WTC11 (cell line): ENCODE data around the gene LORICRIN.

ENCODE experiments used
- NFATC4 ChIP-seq: fragments of 250-450 bp; sonication (Bioruptor Pico); IDR thresholded peaks from 2 replicates; pipeline ENCODE4 v1.9.0; 2021; ENCODE audit warnings: mild to moderate bottlenecking
- NFYB ChIP-seq: sonication (generic); formaldehyde crosslinking; conservative IDR thresholded peaks from 2 replicates; pipeline ENCODE4 v1.8.0; 2022; ENCODE audit warnings: low read depth, missing genetic modification reagents
- NR2C2 ChIP-seq: sonication (generic); formaldehyde crosslinking; IDR thresholded peaks from 2 replicates; pipeline ENCODE4 v1.8.0; 2022; ENCODE audit warnings: mild to moderate bottlenecking, missing genetic modification reagents
- ZNF121 ChIP-seq: sonication (generic); formaldehyde crosslinking; IDR thresholded peaks from 2 replicates; pipeline ENCODE4 v1.8.0; 2023; ENCODE audit warnings: missing genetic modification reagents
- TF ChIP-seq, protein P1 (sequence below): fragments of 200-600 bp; IDR thresholded peaks from 2 replicates; pipeline ENCODE4 v1.8.0; 2022; ENCODE audit warnings: antibody characterized with exemption
- TF ChIP-seq, protein P2 (sequence below): sonication (generic); formaldehyde crosslinking; IDR thresholded peaks from 2 replicates; pipeline ENCODE4 v1.8.1; 2023; ENCODE audit warnings: mild to moderate bottlenecking, missing genetic modification reagents, moderate library complexity
- TF ChIP-seq, protein P3 (sequence below): sonication (generic); formaldehyde crosslinking; IDR thresholded peaks from 2 replicates; pipeline ENCODE4 v1.8.0; 2022; ENCODE audit warnings: missing genetic modification reagents
- TF ChIP-seq, protein P4 (sequence below): sonication (generic); formaldehyde crosslinking; IDR thresholded peaks from 2 replicates; pipeline ENCODE4 v1.8.0; 2022; ENCODE audit warnings: mild to moderate bottlenecking, missing genetic modification reagents
- TF ChIP-seq, protein P5 (sequence below): sonication (generic); formaldehyde crosslinking; IDR thresholded peaks from 2 replicates; pipeline ENCODE4 v1.8.1; 2023; ENCODE audit warnings: mild to moderate bottlenecking, missing genetic modification reagents
- TF ChIP-seq, protein P6 (sequence below): sonication (generic); formaldehyde crosslinking; conservative IDR thresholded peaks from 2 replicates; pipeline ENCODE4 v1.8.1; 2022; ENCODE audit warnings: mild to moderate bottlenecking, missing genetic modification reagents
- TF ChIP-seq, protein P7 (sequence below): fragments of 250-450 bp; sonication (Bioruptor Pico); IDR thresholded peaks from 2 replicates; pipeline ENCODE4 v2.1.2; 2022; ENCODE audit warnings: mild to moderate bottlenecking, moderate library complexity

DNA sequence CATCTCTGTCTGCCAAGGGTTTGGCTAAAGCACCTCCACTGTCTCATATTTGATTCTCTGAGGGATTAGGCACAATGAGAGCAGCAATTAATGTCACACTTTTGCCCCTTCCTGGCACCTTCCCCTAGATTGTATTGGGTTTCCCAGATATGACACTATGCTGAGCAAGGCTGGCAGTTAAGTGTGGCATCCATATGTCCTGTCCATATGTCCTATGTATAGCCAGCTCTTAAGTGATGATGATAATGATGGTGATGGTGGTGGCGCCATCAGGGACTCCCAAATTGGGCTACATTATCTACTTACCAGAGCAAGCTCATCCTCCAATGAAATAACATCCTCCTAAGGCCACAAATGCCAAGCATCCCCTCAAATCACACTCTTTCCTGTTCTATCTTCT lies 13.5 kb upstream of the LORICRIN start:
- TF ChIP-seq, protein P1, sequence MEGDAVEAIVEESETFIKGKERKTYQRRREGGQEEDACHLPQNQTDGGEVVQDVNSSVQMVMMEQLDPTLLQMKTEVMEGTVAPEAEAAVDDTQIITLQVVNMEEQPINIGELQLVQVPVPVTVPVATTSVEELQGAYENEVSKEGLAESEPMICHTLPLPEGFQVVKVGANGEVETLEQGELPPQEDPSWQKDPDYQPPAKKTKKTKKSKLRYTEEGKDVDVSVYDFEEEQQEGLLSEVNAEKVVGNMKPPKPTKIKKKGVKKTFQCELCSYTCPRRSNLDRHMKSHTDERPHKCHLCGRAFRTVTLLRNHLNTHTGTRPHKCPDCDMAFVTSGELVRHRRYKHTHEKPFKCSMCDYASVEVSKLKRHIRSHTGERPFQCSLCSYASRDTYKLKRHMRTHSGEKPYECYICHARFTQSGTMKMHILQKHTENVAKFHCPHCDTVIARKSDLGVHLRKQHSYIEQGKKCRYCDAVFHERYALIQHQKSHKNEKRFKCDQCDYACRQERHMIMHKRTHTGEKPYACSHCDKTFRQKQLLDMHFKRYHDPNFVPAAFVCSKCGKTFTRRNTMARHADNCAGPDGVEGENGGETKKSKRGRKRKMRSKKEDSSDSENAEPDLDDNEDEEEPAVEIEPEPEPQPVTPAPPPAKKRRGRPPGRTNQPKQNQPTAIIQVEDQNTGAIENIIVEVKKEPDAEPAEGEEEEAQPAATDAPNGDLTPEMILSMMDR = no peak
- no peak for TF ChIP-seq ZNF121 (CRISPR knock-in tag)
- TF ChIP-seq, protein P2, sequence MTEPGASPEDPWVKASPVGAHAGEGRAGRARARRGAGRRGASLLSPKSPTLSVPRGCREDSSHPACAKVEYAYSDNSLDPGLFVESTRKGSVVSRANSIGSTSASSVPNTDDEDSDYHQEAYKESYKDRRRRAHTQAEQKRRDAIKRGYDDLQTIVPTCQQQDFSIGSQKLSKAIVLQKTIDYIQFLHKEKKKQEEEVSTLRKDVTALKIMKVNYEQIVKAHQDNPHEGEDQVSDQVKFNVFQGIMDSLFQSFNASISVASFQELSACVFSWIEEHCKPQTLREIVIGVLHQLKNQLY (CRISPR knock-in tag) = no peak
- TF ChIP-seq, protein P3, sequence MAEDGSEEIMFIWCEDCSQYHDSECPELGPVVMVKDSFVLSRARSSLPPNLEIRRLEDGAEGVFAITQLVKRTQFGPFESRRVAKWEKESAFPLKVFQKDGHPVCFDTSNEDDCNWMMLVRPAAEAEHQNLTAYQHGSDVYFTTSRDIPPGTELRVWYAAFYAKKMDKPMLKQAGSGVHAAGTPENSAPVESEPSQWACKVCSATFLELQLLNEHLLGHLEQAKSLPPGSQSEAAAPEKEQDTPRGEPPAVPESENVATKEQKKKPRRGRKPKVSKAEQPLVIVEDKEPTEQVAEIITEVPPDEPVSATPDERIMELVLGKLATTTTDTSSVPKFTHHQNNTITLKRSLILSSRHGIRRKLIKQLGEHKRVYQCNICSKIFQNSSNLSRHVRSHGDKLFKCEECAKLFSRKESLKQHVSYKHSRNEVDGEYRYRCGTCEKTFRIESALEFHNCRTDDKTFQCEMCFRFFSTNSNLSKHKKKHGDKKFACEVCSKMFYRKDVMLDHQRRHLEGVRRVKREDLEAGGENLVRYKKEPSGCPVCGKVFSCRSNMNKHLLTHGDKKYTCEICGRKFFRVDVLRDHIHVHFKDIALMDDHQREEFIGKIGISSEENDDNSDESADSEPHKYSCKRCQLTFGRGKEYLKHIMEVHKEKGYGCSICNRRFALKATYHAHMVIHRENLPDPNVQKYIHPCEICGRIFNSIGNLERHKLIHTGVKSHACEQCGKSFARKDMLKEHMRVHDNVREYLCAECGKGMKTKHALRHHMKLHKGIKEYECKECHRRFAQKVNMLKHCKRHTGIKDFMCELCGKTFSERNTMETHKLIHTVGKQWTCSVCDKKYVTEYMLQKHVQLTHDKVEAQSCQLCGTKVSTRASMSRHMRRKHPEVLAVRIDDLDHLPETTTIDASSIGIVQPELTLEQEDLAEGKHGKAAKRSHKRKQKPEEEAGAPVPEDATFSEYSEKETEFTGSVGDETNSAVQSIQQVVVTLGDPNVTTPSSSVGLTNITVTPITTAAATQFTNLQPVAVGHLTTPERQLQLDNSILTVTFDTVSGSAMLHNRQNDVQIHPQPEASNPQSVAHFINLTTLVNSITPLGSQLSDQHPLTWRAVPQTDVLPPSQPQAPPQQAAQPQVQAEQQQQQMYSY (CRISPR knock-in tag) = no peak
- TF ChIP-seq, protein P4, sequence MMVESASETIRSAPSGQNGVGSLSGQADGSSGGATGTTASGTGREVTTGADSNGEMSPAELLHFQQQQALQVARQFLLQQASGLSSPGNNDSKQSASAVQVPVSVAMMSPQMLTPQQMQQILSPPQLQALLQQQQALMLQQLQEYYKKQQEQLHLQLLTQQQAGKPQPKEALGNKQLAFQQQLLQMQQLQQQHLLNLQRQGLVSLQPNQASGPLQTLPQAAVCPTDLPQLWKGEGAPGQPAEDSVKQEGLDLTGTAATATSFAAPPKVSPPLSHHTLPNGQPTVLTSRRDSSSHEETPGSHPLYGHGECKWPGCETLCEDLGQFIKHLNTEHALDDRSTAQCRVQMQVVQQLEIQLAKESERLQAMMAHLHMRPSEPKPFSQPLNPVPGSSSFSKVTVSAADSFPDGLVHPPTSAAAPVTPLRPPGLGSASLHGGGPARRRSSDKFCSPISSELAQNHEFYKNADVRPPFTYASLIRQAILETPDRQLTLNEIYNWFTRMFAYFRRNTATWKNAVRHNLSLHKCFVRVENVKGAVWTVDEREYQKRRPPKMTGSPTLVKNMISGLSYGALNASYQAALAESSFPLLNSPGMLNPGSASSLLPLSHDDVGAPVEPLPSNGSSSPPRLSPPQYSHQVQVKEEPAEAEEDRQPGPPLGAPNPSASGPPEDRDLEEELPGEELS (CRISPR knock-in tag) = no peak
- no peak for TF ChIP-seq NFATC4 (CRISPR knock-in tag)
- TF ChIP-seq, protein P5, sequence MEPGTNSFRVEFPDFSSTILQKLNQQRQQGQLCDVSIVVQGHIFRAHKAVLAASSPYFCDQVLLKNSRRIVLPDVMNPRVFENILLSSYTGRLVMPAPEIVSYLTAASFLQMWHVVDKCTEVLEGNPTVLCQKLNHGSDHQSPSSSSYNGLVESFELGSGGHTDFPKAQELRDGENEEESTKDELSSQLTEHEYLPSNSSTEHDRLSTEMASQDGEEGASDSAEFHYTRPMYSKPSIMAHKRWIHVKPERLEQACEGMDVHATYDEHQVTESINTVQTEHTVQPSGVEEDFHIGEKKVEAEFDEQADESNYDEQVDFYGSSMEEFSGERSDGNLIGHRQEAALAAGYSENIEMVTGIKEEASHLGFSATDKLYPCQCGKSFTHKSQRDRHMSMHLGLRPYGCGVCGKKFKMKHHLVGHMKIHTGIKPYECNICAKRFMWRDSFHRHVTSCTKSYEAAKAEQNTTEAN (CRISPR knock-in tag) = no peak
- TF ChIP-seq NFYB (CRISPR knock-in tag) = no peak
- TF ChIP-seq NR2C2 (CRISPR knock-in tag) = no peak
- TF ChIP-seq, protein P6, sequence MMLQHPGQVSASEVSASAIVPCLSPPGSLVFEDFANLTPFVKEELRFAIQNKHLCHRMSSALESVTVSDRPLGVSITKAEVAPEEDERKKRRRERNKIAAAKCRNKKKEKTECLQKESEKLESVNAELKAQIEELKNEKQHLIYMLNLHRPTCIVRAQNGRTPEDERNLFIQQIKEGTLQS (CRISPR knock-in tag) = no peak
- TF ChIP-seq, protein P7, sequence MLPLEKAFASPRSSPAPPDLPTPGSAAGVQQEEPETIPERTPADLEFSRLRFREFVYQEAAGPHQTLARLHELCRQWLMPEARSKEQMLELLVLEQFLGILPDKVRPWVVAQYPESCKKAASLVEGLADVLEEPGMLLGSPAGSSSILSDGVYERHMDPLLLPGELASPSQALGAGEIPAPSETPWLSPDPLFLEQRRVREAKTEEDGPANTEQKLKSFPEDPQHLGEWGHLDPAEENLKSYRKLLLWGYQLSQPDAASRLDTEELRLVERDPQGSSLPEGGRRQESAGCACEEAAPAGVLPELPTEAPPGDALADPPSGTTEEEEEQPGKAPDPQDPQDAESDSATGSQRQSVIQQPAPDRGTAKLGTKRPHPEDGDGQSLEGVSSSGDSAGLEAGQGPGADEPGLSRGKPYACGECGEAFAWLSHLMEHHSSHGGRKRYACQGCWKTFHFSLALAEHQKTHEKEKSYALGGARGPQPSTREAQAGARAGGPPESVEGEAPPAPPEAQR (CRISPR knock-in tag) = no peak
